Measurements from ENCODE around the gene GASK1A. TPM values are rescaled to one million over a fixed set of nuclear protein-coding genes. Genes with fewer than 3 reads are reported as not detected.

GASK1A gene
- total RNA-seq, 1 donor from 2014 or later = 0.09 TPM

- H3K4me2 ChIP-seq (ENCODE audit: low read length) = peak overlapping the region; percentile 69
- Mint-ChIP-seq H3K27ac (ENCODE audit: unreplicated experiment) (no peak overlapping the region), H3K4me3 (ENCODE audit: unreplicated experiment) (no peak overlapping the region), H3K4me1 (ENCODE audit: low read depth, unreplicated experiment) (no peaks in the 10 kb centered on the region), H3K27me3 (ENCODE audit: low read depth, unreplicated experiment) (peaks cover 9% of the 10 kb centered on the region), H3K36me3 (ENCODE audit: low read depth, unreplicated experiment) (no peaks in the 10 kb centered on the region), H3K9me3 (ENCODE audit: unreplicated experiment) (no peaks in the 10 kb centered on the region)
- DNase-seq (ENCODE audit: low read depth) (no peak), FAIRE-seq (no peak)
- H3K9me3 ChIP-seq (ENCODE audit: insufficient read depth, low read depth, low read length) = no peaks in the 10 kb centered on the region
- H3K27ac ChIP-seq (ENCODE audit: low read depth, low read length) = no peak overlapping the region
- no peak overlapping the region for H3K4me3 ChIP-seq (ENCODE audit: insufficient read depth, low read depth, low read length)
- no peaks in the 10 kb centered on the region for H3K79me2 ChIP-seq (ENCODE audit: insufficient read depth, low read length)
- H3K36me3 ChIP-seq (ENCODE audit: insufficient read depth, low read length) = no peaks in the 10 kb centered on the region
- H3K4me1 ChIP-seq (ENCODE audit: insufficient read depth, low read length) = no peaks in the 10 kb centered on the region
- no peak overlapping the region for H2AFZ ChIP-seq (ENCODE audit: low read depth, low read length)
- H3K27me3 ChIP-seq (ENCODE audit: insufficient read depth, low read length) = no peaks in the 10 kb centered on the region
- no peak overlapping the region for H3K9ac ChIP-seq (ENCODE audit: low read length)
- TF ChIP-seq EZH2 (IDR thresholded peaks at IDR 0.05; ENCODE audit: insufficient read depth, low read length) (no peak), CTCF (IDR thresholded peaks at IDR 0.05; ENCODE audit: insufficient read depth, low read depth, low read length) (no peak)
- H4K20me1 ChIP-seq (ENCODE audit: insufficient read depth, low read length) = no peaks in the 10 kb centered on the region
These were observed 43.6 kb upstream of the GASK1A start for GRCh38 chr3:42935472-42935871.

- H3K36me3 Mint-ChIP-seq (ENCODE audit: low read depth, unreplicated experiment) = no peaks in the 10 kb centered on the region
- peak overlapping the region; percentile 52 for H3K4me3 ChIP-seq (ENCODE audit: insufficient read depth, low read depth, low read length)
- peak overlapping the region; percentile 69 for H3K4me2 ChIP-seq (ENCODE audit: low read length)
- H3K4me1 ChIP-seq (ENCODE audit: insufficient read depth, low read length) = no peaks in the 10 kb centered on the region
- H3K27me3 ChIP-seq (ENCODE audit: insufficient read depth, low read length) = no peaks in the 10 kb centered on the region
- no peaks in the 10 kb centered on the region for H3K79me2 ChIP-seq (ENCODE audit: insufficient read depth, low read length)
- FAIRE-seq (no peak), DNase-seq (ENCODE audit: low read depth) (peak; percentile 27)
- H3K4me3 Mint-ChIP-seq (ENCODE audit: unreplicated experiment) = no peak overlapping the region
- H2AFZ ChIP-seq (ENCODE audit: low read depth, low read length) = peak overlapping the region; percentile 79
- H3K4me1 Mint-ChIP-seq (ENCODE audit: low read depth, unreplicated experiment) = no peaks in the 10 kb centered on the region
- H3K27me3 Mint-ChIP-seq (ENCODE audit: low read depth, unreplicated experiment) = peaks cover 9% of the 10 kb centered on the region
- H3K27ac Mint-ChIP-seq (ENCODE audit: unreplicated experiment) = no peak overlapping the region
- H3K27ac ChIP-seq (ENCODE audit: low read depth, low read length) = no peak overlapping the region
- no peaks in the 10 kb centered on the region for H3K9me3 ChIP-seq (ENCODE audit: insufficient read depth, low read depth, low read length)
- H3K9ac ChIP-seq (ENCODE audit: low read length) = peak overlapping the region; percentile 51
- H4K20me1 ChIP-seq (ENCODE audit: insufficient read depth, low read length) = no peaks in the 10 kb centered on the region
- H3K9me3 Mint-ChIP-seq (ENCODE audit: unreplicated experiment) = no peaks in the 10 kb centered on the region
- no peak for TF ChIP-seq EZH2 (IDR thresholded peaks at IDR 0.05; ENCODE audit: insufficient read depth, low read length)
- TF ChIP-seq CTCF (IDR thresholded peaks at IDR 0.05; ENCODE audit: insufficient read depth, low read depth, low read length) = no peak
- H3K36me3 ChIP-seq (ENCODE audit: insufficient read depth, low read length) = no peaks in the 10 kb centered on the region
These were observed 42.7 kb upstream of the GASK1A start for GRCh38 chr3:42936157-42936981.

GRCh38 chr3:42937334-42937733 is 41.8 kb upstream of the GASK1A start:
- Histone ChIP-seq H3K4me2 (ENCODE audit: low read length) (peak overlapping the region; percentile 69), H3K4me3 (ENCODE audit: insufficient read depth, low read depth, low read length) (no peak overlapping the region), H3K36me3 (ENCODE audit: insufficient read depth, low read length) (no peaks in the 10 kb centered on the region), H3K27ac (ENCODE audit: low read depth, low read length) (no peak overlapping the region), H3K27me3 (ENCODE audit: insufficient read depth, low read length) (no peaks in the 10 kb centered on the region), H3K79me2 (ENCODE audit: insufficient read depth, low read length) (no peaks in the 10 kb centered on the region), H3K4me1 (ENCODE audit: insufficient read depth, low read length) (no peaks in the 10 kb centered on the region), H3K9me3 (ENCODE audit: insufficient read depth, low read depth, low read length) (no peaks in the 10 kb centered on the region), H3K9ac (ENCODE audit: low read length) (no peak overlapping the region), H4K20me1 (ENCODE audit: insufficient read depth, low read length) (no peaks in the 10 kb centered on the region), H2AFZ (ENCODE audit: low read depth, low read length) (no peak overlapping the region)
- TF ChIP-seq EZH2 (IDR thresholded peaks at IDR 0.05; ENCODE audit: insufficient read depth, low read length) (no peak), CTCF (IDR thresholded peaks at IDR 0.05; ENCODE audit: insufficient read depth, low read depth, low read length) (no peak)
- peaks cover 12% of the 10 kb centered on the region for H3K27me3 Mint-ChIP-seq (ENCODE audit: low read depth, unreplicated experiment)
- H3K9me3 Mint-ChIP-seq (ENCODE audit: unreplicated experiment) = no peaks in the 10 kb centered on the region
- H3K27ac Mint-ChIP-seq (ENCODE audit: unreplicated experiment) = no peak overlapping the region
- H3K36me3 Mint-ChIP-seq (ENCODE audit: low read depth, unreplicated experiment) = no peaks in the 10 kb centered on the region
- no peak for DNase-seq (ENCODE audit: low read depth)
- no peaks in the 10 kb centered on the region for H3K4me1 Mint-ChIP-seq (ENCODE audit: low read depth, unreplicated experiment)
- no peak for FAIRE-seq
- H3K4me3 Mint-ChIP-seq (ENCODE audit: unreplicated experiment) = no peak overlapping the region

Measured in astrocyte (in vitro differentiated cells and primary cell).